Kidney epithelial cell (primary cell): Measurements from ENCODE around the gene BNC2. TPM values are rescaled to one million over a fixed set of nuclear protein-coding genes. Genes with fewer than 3 reads are reported as not detected.

ENCODE experiments used
- DNase-seq: peaks from one replicate; pipeline ENCODE4 v3.0.0-alpha.2; 2010; ENCODE audit warnings: low read depth
- H3K27me3 ChIP-seq: 2 replicates; pipeline ENCODE4 v1.6.0; 2011; ENCODE audit warnings: low read length; ENCODE audit not compliant: control insufficient read depth, insufficient read depth
- H3K36me3 ChIP-seq: 2 replicates; pipeline ENCODE4 v1.5.1; 2011; ENCODE audit warnings: low read length; ENCODE audit not compliant: control insufficient read depth, insufficient read depth
- H3K4me3 ChIP-seq: 2 replicates; pipeline ENCODE4 v1.5.1; 2011; ENCODE audit warnings: low read depth, mild to moderate bottlenecking, control low read depth, low read length
- total RNA-seq: library from RNA; depleted of rRNA; stranded (reverse); fragments of >200 nt; gene quantifications from 2 replicates; pipeline ENCODE4 v1.2.3, GENCODE V29; 2015
- TF ChIP-seq, protein P1 (sequence below): IDR thresholded peaks from 2 replicates; pipeline ENCODE4 v1.5.1; 2011; ENCODE audit warnings: mild to moderate bottlenecking, moderate library complexity, low read length, control low read depth, inconsistent platforms; ENCODE audit not compliant: insufficient read depth, poor library complexity, severe bottlenecking

Gene BNC2
- total RNA-seq, 1 donor from 2014 or later, result 1.5 TPM

- H3K36me3 ChIP-seq, result no peaks in the 10 kb centered on the region
- TF ChIP-seq, protein P1, sequence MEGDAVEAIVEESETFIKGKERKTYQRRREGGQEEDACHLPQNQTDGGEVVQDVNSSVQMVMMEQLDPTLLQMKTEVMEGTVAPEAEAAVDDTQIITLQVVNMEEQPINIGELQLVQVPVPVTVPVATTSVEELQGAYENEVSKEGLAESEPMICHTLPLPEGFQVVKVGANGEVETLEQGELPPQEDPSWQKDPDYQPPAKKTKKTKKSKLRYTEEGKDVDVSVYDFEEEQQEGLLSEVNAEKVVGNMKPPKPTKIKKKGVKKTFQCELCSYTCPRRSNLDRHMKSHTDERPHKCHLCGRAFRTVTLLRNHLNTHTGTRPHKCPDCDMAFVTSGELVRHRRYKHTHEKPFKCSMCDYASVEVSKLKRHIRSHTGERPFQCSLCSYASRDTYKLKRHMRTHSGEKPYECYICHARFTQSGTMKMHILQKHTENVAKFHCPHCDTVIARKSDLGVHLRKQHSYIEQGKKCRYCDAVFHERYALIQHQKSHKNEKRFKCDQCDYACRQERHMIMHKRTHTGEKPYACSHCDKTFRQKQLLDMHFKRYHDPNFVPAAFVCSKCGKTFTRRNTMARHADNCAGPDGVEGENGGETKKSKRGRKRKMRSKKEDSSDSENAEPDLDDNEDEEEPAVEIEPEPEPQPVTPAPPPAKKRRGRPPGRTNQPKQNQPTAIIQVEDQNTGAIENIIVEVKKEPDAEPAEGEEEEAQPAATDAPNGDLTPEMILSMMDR, result no peak
Observed at GRCh38 chr9:16817002-16817401, 53.5 kb downstream of the BNC2 start.

GRCh38 chr9:16816011-16816410 is 54.5 kb downstream of the BNC2 start:
- H3K36me3 ChIP-seq, result no peaks in the 10 kb centered on the region
- TF ChIP-seq, protein P1, result no peak
- DNase-seq, result no peak
- H3K4me3 ChIP-seq, result no peak overlapping the region
- no peaks in the 10 kb centered on the region for H3K27me3 ChIP-seq

More at GRCh38 chr9:16817002-16817401, 53.5 kb downstream of the BNC2 start:
- Histone ChIP-seq H3K4me3 (no peak overlapping the region), H3K27me3 (no peaks in the 10 kb centered on the region)
- DNase-seq, result no peak

DNA sequence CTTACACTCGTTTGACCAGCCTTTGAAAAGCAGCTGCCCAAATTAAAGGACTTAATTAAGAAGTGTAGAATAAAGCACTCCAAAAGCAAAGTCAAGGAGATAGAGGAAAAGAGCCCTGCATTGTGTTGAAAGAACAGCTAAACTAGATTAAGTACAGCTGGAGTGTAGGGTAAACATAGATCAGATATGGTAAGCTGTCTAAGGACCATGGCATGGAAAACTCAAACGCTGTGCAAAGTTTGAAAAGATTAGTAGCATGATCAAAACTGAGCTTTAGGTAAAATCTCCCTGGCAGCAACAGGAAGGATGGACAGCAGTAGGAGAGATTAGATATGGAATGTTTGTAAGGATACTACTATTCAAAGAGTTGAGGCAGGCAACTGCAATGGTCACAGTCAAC is 55.4 kb downstream of the BNC2 start:
- Histone ChIP-seq H3K27me3 (no peaks in the 10 kb centered on the region), H3K4me3 (no peak overlapping the region), H3K36me3 (no peaks in the 10 kb centered on the region)
- TF ChIP-seq, protein P1, result no peak
- no peak for DNase-seq

DNA sequence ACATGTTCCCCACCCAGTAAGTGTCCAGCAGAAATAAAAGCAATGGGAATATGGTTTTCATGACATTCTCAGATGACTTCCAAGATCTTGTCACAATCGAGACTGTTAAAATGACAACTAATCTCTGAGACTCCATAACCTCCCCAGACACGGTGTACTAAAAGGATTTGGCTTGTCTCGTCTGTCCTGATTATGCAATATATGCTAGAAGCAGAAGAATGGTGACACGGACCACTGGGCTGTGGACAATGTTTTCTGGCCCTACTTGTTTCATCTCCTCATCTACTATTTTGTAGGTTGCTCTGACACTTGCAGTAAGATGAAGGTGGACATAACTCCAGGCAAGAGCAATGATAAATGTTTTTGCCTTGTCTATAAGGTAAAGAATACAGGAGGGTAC is 56.6 kb downstream of the BNC2 start:
- no peak overlapping the region for H3K4me3 ChIP-seq
- no peak for DNase-seq
- no peaks in the 10 kb centered on the region for H3K27me3 ChIP-seq
- no peaks in the 10 kb centered on the region for H3K36me3 ChIP-seq
- TF ChIP-seq, protein P1, result no peak

DNA sequence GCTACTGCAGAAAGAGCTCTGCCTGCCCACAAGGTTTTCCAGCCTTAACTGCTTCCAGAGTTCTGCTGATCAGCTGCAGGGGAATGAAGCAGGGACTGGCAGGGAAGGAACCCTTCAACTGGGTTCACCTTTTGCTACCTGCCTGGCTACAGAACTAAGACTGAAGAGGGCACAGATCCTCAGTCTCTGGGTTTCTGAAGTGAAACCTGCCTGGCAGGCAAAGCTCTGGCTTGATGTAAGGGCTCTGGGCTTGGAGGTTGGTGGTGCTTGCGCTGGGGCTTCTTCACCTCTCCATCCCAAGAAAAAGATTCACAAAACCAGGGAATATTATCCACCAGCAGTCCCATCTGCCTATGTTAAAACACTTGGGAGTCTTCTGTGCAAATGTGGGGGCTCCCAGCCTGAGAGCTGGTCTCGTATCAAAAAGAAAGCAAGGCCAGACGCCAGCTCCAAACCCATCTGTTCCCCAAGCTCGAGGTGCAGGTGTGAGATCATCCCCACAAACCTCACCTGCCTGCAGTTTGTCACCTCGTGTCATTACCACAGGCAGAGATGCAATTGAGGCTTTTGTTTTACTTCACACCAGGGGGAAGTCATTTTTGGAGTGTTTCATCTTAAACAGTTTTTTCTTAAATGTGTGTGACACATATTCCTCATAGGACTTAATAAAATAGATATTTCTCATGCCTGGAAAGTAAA is 58.3 kb downstream of the BNC2 start:
- Histone ChIP-seq H3K36me3 (no peaks in the 10 kb centered on the region), H3K4me3 (no peak overlapping the region), H3K27me3 (no peaks in the 10 kb centered on the region)
- TF ChIP-seq, protein P1, result no peak
- DNase-seq, result no peak
